ENCODE results near the gene APAF1. TPM values are rescaled to one million over a fixed set of nuclear protein-coding genes. Genes with fewer than 3 reads are reported as not detected.

APAF1 gene
- total and polyA plus RNA-seq, 2 donors from 2014 or later, result 4.6 to 16.1 TPM

GRCh38 chr12:98656289-98657101, 11.4 kb downstream of the APAF1 start:
- Histone ChIP-seq H3K4me1 (ENCODE audit: control insufficient read depth in 2 of 3, insufficient read depth in 2 of 3, low read depth in 1 of 3, low read length in 3 of 3) (no peaks in the 10 kb centered on the region), H3K9me3 (ENCODE audit: control insufficient read depth in 2 of 3, insufficient read depth in 1 of 3, low read length in 3 of 3) (no peaks in the 10 kb centered on the region), H3K27me3 (ENCODE audit: control insufficient read depth, insufficient read depth, low read length) (no peaks in the 10 kb centered on the region), H3K27ac (ENCODE audit: low read depth in 2 of 2, low read length in 2 of 2) (no peak overlapping the region), H3K36me3 (ENCODE audit: control insufficient read depth in 2 of 3, insufficient read depth in 3 of 3, low read length in 3 of 3) (peaks cover 0 to 4% (median 0%) of the 10 kb centered on the region in 3 donors), H3K4me3 (ENCODE audit: low read length in 3 of 3) (no peak overlapping the region), H3K9ac (ENCODE audit: low read length in 3 of 3) (no peak overlapping the region)
- DNase-seq (no peak), FAIRE-seq (no peak)
- intact Hi-C loops (cut with DNase I), result no loop called here
- TF ChIP-seq CTCF (IDR thresholded peaks at IDR 0.05; ENCODE audit: borderline replicate concordance, extremely low read depth, insufficient read depth), result no peak

- intact Hi-C loops (cut with DNase I), result no loop called here
- Histone ChIP-seq H3K4me1 (ENCODE audit: control insufficient read depth in 2 of 3, insufficient read depth in 2 of 3, low read depth in 1 of 3, low read length in 3 of 3) (no peaks in the 10 kb centered on the region), H3K27ac (ENCODE audit: low read depth in 2 of 2, low read length in 2 of 2) (no peak overlapping the region), H3K9ac (ENCODE audit: low read length in 3 of 3) (no peak overlapping the region), H3K4me3 (ENCODE audit: low read length in 3 of 3) (no peak overlapping the region), H3K9me3 (ENCODE audit: control insufficient read depth in 2 of 3, insufficient read depth in 1 of 3, low read length in 3 of 3) (no peaks in the 10 kb centered on the region), H3K27me3 (ENCODE audit: control insufficient read depth, insufficient read depth, low read length) (no peaks in the 10 kb centered on the region), H3K36me3 (ENCODE audit: control insufficient read depth in 2 of 3, insufficient read depth in 3 of 3, low read length in 3 of 3) (peaks cover 0 to 13% (median 0%) of the 10 kb centered on the region in 3 donors)
- FAIRE-seq, result no peak
- TF ChIP-seq CTCF (IDR thresholded peaks at IDR 0.05; ENCODE audit: borderline replicate concordance, extremely low read depth, insufficient read depth), result no peak
- DNase-seq, result no peak
Measured at GRCh38 chr12:98660521-98660920, 15.4 kb downstream of the APAF1 start.

- Histone ChIP-seq H3K4me3 (ENCODE audit: low read length in 3 of 3) (no peak overlapping the region), H3K4me1 (ENCODE audit: control insufficient read depth in 2 of 3, insufficient read depth in 2 of 3, low read depth in 1 of 3, low read length in 3 of 3) (no peaks in the 10 kb centered on the region), H3K9me3 (ENCODE audit: control insufficient read depth in 2 of 3, insufficient read depth in 1 of 3, low read length in 3 of 3) (no peaks in the 10 kb centered on the region), H3K9ac (ENCODE audit: low read length in 3 of 3) (no peak overlapping the region), H3K36me3 (ENCODE audit: control insufficient read depth in 2 of 3, insufficient read depth in 3 of 3, low read length in 3 of 3) (peaks cover 0 to 6% (median 2%) of the 10 kb centered on the region in 3 donors), H3K27me3 (ENCODE audit: control insufficient read depth, insufficient read depth, low read length) (no peaks in the 10 kb centered on the region), H3K27ac (ENCODE audit: low read depth in 2 of 2, low read length in 2 of 2) (no peak overlapping the region)
- no peak for DNase-seq
- no peak for TF ChIP-seq CTCF (IDR thresholded peaks at IDR 0.05; ENCODE audit: borderline replicate concordance, extremely low read depth, insufficient read depth)
- FAIRE-seq, result no peak
- intact Hi-C loops (cut with DNase I), result no loop called here
Measured at GRCh38 chr12:98669751-98670150, 24.7 kb downstream of the APAF1 start.

Data from kidney (tissue), 14 donors.